PFSK-1 (cell line): ENCODE results near the gene MYO10.

ENCODE experiments used
- FOXP2 ChIP-seq: optimal IDR thresholded peaks from 2 replicates; pipeline ENCODE3; 2011; ENCODE audit warnings: borderline replicate concordance, control low read depth, inconsistent platforms; ENCODE audit not compliant: insufficient read depth; ENCODE audit errors: extremely low read length, extremely low read depth
- POLR2AphosphoS5 ChIP-seq: IDR thresholded peaks from 2 replicates; pipeline ENCODE4 v1.6.1; 2012; ENCODE audit warnings: low read depth, mild to moderate bottlenecking, control low read depth, low read length, moderate library complexity
- SIN3A ChIP-seq: IDR thresholded peaks from 2 replicates; pipeline ENCODE4 v1.6.1; 2012; ENCODE audit warnings: mild to moderate bottlenecking, low read length, moderate library complexity, borderline replicate concordance; ENCODE audit not compliant: insufficient read depth
- TAF1 ChIP-seq: IDR thresholded peaks from 2 replicates; pipeline ENCODE4 v1.6.1; 2012; ENCODE audit warnings: low read length, control low read depth, borderline replicate concordance; ENCODE audit not compliant: insufficient read depth
- TF ChIP-seq, protein P1 (sequence below), 2 experiments: IDR thresholded peaks; 2 replicates each; pipeline versions ENCODE4 v1.6.1 to v1.8.0; 2011 to 2012; ENCODE audit warnings: low read depth in 2 of 2, low read length in 2 of 2, control low read depth in 1 of 2, inconsistent platforms in 1 of 2, mild to moderate bottlenecking in 1 of 2, moderate library complexity in 1 of 2; ENCODE audit not compliant: insufficient read depth in 1 of 2

DNA sequence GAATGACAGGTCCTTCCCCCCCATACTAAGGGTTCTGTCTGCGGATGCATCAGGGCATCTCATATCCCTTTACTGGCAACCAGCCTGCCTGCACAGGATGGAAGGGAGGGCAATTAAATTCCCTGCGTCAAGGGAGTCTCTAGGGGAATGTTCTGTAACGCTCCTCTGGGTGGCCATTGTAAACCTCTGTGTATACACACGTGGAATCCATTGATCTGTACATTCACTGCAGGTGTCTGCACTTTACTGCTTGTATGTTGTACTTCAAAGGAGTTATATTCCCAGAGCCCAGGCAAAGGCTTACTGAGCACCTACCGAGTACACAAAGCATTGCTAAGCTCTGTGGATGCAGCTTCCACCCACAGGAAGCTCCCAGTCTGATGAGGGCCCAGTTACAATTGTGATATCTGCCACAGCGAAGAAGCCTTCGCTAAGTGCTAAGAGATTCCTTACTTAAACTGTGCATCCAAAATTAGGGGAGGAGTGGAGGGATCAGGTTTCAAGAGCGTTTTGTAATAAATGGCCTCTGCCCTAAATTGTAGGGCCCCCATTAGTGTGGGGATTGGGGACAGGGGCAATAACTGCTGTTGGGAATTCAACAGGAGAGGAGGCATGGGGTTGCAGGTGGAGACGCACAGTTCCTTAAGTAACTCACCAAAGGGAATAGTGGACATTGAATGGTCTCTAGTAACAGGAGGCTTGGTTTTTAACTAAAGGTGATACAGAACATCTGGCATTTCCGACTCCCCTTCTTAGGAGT lies 317.8 kb downstream of the MYO10 start:
- TF ChIP-seq POLR2AphosphoS5, result no peak
- TF ChIP-seq TAF1, result no peak
- TF ChIP-seq, protein P1, sequence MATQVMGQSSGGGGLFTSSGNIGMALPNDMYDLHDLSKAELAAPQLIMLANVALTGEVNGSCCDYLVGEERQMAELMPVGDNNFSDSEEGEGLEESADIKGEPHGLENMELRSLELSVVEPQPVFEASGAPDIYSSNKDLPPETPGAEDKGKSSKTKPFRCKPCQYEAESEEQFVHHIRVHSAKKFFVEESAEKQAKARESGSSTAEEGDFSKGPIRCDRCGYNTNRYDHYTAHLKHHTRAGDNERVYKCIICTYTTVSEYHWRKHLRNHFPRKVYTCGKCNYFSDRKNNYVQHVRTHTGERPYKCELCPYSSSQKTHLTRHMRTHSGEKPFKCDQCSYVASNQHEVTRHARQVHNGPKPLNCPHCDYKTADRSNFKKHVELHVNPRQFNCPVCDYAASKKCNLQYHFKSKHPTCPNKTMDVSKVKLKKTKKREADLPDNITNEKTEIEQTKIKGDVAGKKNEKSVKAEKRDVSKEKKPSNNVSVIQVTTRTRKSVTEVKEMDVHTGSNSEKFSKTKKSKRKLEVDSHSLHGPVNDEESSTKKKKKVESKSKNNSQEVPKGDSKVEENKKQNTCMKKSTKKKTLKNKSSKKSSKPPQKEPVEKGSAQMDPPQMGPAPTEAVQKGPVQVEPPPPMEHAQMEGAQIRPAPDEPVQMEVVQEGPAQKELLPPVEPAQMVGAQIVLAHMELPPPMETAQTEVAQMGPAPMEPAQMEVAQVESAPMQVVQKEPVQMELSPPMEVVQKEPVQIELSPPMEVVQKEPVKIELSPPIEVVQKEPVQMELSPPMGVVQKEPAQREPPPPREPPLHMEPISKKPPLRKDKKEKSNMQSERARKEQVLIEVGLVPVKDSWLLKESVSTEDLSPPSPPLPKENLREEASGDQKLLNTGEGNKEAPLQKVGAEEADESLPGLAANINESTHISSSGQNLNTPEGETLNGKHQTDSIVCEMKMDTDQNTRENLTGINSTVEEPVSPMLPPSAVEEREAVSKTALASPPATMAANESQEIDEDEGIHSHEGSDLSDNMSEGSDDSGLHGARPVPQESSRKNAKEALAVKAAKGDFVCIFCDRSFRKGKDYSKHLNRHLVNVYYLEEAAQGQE (IDR thresholded peaks at IDR 0.05; ENCODE audit: insufficient read depth in 1 of 2, low read depth in 2 of 2, low read length in 2 of 2), result no peak
- TF ChIP-seq SIN3A, result no peak
- no peak for TF ChIP-seq FOXP2
